Skin of body (tissue), 2 donors: Measurements from ENCODE around the gene LITAF. TPM values are rescaled to one million over a fixed set of nuclear protein-coding genes. Genes with fewer than 3 reads are reported as not detected.
"Not testable (repeated sequence)": the region's sequence is repeated elsewhere in the genome, so short reads cannot be mapped to it uniquely, and the experiment has no call there.

Source experiments
- DNase-seq: peaks from one replicate; lab custom pipeline; 2025; lab: John Stamatoyannopoulos, UW
- total RNA-seq: library from RNA; depleted of rRNA; stranded (reverse); fragments of >200 nt; gene quantifications from one replicate; pipeline ENCODE4 v1.2.3, GENCODE V29; 2014

Gene LITAF
- total RNA-seq, 1 donor from 2014 or later, result 41.3 TPM

DNA sequence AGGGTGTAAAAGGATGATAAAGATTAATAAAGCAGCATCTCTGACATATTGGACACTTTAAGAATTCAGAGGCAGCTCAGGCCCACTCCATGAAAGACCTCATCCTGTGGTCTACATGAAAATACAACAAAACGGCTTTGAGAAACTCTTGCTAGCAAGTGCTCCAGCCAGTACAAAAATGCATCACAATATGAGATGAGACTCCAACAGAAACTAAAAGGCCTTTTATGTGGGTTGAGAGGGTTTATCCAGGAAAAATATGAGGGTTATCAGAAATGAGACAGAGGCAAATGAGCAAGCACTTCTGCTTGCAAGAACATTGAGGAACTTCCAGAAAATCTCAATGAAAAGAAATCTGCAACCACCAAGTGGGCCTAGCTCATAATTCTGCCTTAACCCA, 65.7 kb downstream of the LITAF start:
- no peak for DNase-seq

DNA sequence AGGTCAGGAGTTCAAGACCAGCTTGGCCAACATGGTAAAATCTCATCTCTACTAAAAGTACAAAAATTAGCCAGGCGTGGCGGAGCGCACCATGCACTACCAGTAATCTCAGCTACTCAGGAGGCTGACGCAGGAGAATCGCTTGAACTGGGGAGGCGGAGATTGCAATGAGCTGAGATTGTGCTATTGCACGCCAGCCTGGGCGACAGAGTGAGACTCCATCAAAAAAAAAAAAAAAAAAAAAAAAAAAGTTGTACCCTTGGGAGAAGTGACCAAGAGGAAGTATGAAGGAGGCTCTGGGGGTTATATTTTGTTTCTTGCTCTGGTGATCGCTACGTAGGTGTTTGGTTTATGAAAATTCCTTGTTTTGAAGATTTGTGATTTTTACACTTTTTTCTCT, 66.3 kb downstream of the LITAF start:
- DNase-seq, result no peak

DNA sequence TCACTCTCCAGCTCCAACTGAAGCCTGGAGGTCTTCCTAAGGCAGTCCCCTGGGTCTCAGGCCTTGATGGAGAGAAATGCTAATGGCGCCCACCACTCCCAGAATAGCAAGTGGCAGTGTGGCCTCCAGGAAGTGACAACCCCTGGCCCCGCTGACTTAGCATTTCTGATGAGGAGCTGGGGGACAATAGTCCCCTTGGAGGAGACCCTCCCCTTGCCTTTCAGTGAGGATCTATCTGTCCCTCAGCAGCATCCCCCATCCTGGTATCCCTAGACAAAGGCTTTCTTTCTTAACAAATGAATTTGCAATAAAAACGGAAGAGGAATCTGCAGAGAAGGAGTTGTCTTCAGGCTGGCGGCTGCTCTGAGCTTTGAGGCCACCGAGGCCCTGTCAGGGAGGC, 68.8 kb downstream of the LITAF start:
- DNase-seq, result no peak

DNA sequence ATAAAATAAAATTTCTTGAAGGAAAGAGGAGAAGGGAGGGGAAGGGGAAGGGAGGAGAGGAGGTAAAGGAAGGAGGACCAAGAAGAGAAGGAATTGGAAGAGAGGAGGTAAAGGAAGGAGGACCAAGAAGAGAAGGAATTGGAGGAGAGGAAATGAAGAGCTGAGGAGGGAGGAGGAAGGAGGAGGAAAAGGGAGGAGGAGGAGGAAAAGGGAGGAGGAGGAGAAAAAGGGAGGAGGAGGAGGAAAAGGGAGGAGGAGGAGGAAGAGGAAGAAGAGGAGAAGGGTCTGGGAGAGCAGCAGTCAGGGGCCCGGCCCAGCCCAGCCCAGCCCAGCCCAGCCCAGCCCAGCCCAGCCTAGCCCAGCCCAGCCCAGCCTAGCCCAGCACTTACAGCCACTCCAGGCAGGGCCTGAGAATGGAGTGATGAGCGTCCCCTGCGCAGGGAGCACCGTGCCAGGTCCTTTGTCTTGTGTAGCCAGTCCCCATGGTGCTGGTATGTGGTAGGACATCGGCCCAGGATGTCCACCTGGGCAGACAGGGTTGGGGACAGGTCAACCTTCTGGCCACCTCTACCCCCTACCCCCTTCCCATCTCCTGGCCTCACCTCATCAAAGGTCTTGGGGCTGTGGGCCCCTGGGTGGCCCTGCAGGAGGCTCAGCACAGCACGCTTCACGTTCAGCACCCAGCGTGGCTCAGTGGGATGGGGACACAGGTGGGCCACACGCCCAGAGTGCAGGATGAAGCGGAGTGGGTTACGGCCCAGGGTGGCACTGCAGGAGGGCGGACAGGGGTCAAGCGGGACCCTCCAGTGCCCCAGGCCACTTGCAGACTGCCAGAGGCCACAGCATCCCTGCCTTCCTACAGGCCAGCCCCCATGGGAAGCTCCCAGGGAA, 70.9 kb downstream of the LITAF start:
- no peak for DNase-seq

DNA sequence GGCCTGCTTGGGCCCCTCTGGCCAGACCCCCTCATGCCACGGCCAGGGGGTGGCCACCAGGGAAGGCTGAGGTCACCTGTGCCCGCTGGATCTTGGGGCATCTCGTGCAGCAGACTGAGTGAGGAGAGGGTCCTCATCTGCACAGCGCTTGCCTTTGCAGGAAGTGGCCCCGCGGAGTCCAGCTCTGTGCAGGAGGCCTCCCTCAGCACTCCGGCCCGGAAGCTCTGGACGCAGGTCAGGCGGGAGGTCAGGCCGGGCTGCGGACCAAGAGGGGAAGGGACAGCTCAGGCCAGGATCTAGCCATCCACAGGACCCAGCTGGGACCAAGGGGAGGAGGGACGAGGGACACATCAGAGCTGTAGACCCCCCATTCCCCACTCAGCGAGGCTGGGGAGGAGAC, 72.4 kb downstream of the LITAF start:
- no peak for DNase-seq

DNA sequence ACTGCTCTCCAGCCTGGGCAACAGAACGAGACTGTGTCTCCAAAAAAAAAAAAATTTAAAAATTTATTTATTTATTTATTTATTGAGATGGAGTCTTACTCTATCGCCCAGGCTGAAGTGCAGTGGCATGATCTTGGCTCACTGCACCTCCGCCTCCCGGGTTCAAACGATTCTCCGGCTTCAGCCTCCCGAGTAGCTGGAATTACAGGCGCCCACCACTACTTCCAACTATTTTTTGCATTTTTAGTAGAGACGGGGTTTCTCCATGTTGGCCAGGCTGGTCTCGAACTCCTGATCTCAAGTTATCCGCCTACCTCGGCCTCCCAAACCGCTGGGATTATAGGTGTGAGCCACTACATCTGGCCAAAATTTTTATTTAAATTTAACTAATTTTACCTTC, 73.4 kb downstream of the LITAF start:
- DNase-seq, result not testable (repeated sequence)

DNA sequence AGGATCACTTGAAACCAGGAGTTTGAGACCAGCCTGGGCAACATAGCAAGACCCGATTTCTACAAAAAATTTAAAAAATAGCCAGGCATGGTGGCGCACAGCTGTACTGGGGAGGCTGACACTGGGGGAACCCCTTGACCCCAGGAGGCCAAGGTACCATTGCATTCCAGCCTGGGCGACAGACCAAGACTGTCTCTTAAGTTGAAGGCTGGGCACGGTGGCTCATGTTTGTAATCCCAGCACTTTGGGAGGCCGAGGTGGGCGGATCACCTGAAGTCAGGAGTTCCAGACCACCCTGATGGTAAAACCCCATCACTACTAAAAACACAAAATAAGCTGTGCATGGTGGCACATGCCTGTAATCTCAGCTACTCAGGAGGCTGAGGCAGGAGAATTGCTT, 74.9 kb downstream of the LITAF start:
- no peak for DNase-seq

DNA sequence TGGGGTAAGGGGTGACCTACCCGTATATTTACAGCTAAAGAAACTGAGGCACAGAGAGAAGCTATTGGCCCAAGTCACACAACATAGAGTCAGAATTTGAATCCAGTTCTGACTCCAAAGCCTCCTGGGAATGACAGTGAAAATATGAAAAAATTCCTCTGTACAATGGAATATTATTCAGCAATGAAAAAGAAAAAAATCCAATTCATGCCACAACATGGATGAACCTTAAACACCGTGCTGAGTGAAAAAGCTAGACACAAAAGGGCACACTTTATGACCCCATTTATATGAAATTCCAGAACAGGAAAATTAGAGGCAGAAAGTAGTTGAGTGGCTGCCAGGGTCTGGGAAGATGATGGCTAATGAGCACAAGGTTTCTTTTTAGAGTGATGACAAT, 75.4 kb downstream of the LITAF start:
- no peak for DNase-seq

DNA sequence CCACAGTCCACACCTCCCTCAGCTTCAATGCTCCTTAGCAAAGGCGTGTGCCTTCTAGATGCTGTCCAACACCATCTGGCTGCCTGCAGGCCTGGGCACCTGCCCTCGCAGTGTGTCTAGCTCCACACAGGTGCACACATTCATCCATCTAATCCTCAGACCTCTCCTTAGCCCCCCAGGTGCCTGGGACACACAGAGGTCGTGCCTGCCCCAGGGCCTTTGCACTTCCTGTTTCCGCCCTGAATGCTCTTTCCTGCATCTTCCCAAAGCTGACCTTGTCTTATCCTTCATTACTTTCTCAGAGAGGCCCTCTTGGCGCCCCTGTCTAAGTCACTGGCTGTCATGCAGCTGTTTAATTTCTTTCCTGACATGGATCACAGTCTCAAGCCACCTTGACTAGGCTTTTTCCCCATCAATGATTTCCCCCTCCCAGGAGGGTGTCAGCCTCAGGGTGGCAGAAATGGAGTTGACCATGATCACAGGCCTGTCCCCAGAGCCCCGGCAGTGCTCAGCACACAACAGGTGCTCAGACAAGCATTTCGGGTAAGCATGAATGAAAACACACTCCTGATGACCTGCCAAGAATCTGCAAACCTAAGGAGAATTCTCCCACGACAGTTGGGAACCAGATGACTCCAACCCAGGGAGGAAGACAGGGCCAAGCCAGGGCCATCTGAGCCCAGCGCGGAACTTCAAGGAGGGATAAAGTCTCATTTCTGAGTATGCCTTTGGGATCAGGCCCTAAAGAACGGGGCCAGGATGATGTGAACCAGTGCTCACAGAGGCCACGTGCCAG, 76.3 kb downstream of the LITAF start:
- DNase-seq, result no peak

DNA sequence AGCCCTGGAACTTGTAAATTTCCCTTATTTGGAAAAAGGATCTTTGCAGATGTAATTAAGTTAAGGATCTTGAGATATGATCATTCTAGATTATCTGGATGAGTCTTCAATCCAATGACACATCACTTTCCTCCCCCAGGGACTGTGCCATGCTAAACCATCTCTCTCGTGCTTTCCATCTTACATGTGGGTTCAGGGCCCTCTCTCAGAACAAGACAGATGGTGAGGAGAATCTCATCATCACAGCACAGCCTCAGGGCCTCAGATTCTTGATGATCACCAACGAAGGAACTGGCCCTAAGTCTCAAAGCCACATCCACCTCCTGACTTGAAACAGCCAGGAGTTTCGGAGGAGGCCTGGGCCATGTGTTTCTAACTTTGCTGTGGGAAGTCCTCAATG, 78.7 kb downstream of the LITAF start:
- DNase-seq, result no peak

DNA sequence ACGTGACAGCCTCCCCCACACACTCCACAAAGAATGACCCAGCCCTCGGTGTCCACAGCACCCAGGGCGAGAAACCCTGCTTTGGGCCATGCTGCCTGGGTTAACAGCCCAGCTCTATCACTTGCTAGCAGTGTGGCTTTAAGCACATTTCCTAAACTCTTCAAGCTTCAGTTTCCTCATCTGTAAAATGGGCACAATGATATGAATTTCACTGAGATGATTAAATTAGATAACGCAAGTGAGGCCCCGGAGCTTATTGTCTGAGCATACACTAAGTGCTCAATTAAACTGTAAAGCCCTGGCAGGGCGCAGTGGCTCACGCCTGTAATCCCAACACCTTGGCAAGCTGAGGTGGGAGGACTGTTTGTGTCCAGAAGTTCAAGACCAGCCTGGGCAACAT, 79.4 kb downstream of the LITAF start:
- no peak for DNase-seq

DNA sequence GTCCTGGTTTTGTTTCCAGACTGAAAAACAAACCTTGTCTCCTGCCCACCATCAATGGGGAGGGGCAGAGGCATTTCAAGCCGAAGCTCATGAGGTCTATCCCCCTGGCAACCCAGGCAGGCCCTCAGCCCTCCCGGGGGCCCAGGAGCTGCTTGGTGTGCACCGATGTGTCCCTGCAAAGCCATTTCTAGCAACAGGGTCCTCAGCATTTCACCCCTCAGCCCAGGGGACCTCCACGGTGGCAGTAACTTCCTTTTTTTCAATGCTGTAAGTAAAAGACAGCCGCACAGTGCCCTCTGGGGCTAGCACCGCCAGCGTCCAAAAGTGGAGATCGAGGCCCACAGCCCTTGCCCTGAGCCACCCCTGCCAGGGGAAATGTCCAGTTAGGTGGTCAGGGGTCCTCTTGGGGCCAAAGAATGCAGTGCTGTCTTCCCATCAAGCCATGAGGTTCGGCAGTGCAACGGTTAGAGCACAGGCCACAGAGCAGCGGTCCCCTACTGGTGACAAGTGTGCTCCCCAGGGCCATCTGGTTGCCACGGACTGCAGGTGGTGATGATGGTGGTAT, 79.9 kb downstream of the LITAF start:
- no peak for DNase-seq

DNA sequence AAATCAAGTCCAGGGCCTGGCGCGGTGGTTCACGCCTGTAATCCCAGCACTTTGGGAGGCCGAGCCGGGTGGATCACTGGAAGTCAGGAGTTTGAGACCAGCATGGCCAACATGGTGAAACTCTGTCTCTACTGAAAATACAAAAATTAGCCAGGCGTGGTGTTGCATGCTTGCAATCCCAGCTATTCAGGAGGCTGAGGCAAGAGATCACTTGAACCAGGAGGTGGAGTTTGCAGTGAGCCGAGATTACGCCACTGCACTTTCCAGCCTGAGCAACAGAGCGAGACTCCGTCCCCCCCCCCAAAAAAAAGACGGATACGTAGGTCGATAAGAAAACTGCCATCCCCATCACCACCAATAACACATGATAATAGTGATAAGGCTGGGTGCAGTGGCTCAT, 82.5 kb downstream of the LITAF start:
- DNase-seq, result not testable (repeated sequence)

DNA sequence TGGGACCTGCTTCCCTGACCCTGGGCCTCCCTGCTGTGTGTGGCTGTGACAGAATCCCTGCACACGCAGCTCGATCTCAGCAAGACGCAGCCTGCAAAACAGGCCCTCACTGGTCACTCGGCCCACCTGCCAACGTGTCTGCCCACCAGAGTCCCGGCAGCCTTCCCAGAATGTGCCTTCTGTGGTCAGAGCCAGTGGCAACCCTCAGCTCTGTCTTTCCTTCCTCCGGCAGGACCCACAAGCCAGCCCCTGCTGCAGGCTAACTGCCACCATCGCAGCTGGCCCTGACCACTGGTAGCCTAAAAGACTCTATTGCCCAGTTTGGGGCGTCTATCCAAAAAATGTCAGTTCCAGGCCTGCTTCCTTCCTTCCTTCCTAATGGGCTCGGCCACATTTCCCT, 83.2 kb downstream of the LITAF start:
- no peak for DNase-seq

DNA sequence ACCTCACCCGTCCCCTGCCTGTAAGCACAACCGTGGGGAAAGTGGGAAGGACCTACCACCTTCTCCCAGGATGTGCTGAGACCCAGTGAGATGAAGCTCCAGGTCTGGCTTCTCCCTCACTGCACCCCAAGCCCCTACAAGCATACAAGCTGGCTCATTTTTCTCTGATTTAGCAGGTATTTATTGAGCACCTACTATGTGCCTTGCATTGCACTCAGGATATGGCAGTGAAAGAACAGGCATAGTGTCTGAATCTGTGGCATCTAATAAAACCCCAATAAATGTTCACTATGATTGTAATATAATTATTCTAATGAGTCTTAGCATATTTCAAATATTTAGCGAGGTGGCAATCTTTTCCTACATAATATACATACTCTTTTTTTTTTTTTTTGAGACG, 84.5 kb downstream of the LITAF start:
- no peak for DNase-seq

DNA sequence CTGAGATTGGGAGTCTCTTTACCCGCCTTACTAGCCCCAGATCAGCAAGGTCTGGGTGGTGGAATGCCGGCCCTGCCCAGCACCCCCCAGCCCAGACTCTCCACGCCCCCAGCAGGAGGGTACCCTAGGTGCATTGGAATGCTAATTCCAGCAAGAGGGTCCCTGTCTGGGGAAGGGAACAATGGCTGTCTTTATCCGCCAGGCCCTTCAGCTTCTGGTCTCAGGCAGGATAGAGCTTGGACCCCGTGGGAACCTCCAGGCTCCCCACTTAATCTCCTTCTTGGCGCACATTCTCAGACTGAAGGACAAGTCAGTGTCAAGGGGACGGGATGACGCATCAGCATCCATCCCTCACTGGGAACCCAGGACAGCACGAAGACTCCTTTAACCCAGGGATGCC, 85.1 kb downstream of the LITAF start:
- DNase-seq, result no peak

DNA sequence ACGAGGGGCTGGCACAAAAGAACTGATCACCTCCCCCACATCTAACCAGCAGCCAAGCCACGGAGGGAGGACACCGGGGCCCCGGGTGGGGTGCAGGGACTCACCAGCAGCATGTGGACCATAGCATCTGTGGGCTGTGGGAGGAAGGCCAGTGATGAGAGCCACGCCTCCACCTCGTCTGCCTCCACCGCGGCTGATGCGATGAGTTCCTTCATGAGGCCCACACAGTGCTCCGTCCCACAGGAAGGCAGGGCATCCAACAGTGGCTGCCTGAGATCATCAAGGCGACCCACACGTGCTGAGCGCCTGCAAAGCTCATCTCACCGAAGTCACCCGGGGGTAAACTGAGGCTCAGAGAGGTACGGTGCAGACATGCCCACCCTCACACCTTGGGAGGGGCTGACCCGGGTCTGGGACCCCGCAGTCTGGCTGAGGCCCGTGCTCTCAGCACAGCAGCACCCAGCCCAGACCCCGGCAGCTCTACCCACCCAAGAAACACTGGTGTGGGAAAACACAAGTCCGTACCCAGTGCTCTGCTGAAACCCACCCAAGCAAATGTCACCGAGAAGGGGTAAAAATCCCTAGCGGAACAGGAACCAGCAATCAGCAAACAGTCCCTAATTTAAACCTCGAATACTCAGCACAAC, 85.9 kb downstream of the LITAF start:
- no peak for DNase-seq

DNA sequence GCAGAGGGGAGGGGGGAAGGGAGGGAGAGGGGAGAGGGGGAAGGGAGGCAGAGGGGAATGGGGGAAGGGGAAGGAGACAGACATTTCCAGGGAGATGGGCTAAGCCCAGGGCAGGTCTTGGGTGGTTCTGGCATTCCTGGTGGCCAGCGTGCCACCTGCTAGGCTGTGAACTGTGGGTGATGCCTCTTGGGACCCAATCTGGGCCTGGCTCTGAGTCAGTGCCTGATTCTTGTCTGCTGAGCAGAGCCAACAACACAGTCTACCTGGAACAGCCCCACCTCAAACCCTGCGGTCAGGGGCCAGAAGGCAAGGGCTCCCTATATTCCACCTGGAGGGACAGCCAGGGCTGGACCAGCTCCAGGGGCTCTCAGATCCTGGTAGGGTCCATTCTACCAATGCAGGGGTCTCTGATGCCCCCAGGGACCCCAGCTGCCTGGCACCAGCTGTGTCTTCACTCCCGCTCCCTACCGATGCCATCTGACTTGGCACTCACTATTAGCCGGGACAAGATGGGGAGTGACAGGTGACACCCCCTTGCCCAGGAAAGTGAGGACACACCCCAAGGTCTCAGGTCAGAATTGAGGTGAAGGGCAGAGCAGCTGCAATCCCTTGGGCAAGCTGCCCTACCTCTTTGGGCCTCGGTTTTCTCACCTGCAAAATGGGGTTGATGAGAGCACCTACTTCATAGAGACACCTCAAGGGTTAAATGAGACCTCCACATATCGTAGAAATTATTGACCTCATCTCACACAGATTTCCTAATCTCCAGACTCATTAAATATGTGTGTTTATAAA, 87.2 kb downstream of the LITAF start:
- no peak for DNase-seq

DNA sequence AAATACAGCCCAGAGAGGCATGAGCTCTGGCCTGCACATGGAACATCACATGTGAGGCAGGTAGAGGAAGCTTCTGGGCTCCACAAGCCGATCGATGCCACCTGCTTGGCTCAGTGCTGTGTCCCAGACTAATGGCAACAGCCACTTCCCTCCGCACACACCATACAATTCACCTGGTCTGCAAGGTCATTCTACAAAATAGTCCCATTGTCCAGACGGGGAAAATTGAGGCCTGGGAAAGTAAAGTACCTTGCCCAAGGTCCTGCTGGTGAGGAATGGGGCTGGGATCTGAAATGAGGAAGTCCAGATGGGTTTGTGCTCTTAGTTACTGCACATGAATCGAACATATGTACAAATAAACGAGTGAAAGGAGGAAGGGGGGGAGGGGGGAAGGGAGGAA, 88.0 kb downstream of the LITAF start:
- no peak for DNase-seq

DNA sequence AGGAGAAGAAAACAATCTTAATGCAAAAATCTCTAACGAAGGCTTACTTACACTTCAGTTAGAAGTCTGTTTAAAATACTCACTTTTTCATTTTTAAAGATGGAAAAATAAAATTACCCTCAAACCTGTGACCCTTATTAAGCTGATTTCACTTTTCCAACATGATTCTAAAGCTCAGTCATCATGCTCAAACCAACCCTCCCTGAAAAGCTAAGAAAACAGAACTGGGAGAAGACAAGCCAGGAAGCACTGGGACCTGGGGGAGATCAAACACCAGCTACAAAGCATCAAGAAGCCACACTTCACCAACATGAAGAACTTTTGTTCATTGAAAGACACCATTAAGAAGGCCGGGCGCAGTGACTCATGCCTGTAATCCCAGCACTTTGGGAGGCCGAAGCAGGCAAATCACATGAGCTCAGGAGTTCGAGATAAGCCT, 88.8 kb downstream of the LITAF start:
- DNase-seq, result no peak
